Fibroblast of upper back skin (primary cell): Measurements from ENCODE around the gene MAP1B.
A peak's percentile ranks its signal among the peaks of the same experiment; 100 is the strongest.

Experiments used
- DNase-seq: peaks from one replicate; pipeline ENCODE4 v3.0.0-alpha.2; 2013

MAP1B gene

DNA sequence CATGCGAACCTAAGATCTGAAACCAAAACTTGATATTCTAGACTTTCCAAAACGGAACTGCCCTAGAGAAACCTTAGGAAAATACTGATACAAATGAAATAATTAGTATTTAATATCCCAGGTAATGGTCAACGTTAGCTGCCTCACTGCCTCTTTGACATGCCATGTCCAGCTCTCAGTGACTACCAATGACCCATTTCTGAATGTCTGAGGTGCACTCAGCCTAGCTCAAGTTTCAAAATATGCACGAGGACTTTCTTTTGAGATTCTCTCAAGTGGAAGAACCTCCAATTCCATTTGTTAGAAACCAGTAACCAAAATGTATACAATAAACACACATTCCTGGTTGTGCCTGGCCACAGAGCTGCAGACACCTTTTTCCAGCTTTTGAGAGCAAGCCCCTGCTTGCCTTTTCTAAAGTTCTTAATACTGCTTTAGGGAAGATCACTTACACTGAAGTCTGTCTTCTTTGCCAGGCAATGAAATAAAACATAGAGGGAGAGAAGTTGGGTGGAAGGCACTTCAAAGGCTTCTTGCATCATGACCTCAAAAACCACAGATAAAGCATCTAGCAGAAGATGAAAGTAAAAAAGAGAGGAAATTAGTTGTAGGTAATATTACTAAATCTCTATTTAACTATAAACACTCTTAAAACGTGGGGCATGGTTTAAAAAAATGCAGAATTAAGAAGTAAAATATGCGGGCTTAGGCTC lies 124.9 kb downstream of the MAP1B start:
- DNase-seq: peak; percentile 41

DNA sequence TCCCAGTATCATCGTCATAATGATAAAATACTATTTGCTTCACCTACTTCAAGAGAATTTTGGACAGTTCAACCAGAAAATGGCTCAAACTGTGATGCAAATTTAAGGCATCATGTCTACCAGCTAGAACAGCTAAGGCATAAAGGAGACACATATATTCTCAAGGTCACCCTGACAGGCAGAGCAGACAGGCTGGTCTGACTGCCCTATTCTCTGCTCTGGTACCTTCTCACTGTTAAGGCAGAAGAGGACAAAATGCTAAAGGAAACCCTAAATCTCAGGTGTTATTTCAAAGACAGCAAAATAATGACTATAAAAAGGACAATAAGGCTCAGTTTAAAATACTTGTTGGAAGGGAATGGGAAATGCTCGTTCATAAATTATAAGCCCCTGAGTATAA lies 125.6 kb downstream of the MAP1B start:
- DNase-seq: no peak

GRCh38 chr5:72233835-72234234 lies 126.6 kb downstream of the MAP1B start:
- no peak for DNase-seq

GRCh38 chr5:72234265-72234700 lies 127.0 kb downstream of the MAP1B start:
- DNase-seq: peak; percentile 80

- peak; percentile 55 for DNase-seq
Measured at GRCh38 chr5:72234868-72235267, 127.6 kb downstream of the MAP1B start.

DNA sequence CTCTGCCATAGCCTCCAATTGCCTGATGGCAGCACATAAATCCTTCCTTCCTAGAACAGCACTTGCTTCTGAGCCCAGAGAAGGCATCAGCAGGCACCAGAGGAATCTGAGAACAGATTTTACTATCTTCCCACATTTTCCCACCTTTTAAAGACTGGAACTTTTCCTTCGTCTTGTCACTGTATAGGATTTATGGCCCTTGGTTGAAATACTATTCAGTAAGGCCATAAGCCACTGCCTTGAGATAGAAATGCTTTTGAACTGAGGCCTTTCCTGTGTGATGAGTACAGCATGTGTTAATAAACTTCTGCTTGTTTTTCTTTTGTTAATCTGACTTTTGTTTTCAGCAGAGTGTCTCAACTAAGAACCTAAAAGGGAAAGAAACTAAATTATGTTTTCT lies 128.4 kb downstream of the MAP1B start:
- DNase-seq: peak; percentile 45

DNA sequence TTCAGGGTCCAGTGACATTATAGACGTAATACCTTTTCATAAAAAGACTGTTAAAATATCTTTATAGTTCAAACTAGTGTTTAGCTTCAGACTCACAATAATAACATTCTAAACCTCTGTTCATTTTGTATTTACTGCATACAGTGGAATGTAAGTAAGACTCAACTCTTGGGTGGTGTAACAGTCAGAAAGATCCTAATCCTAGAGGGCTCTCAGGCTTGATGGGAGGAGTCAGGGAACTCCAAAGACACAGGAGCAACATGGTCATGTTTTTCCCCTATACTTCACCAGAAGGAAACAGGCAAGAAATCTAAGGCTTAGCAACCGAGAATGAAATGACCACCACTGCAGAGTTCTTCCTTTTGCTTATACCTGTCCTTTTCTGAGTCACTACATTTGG lies 130.1 kb downstream of the MAP1B start:
- peak; percentile 56 for DNase-seq

- no peak for DNase-seq
Measured at GRCh38 chr5:72237879-72238278, 130.6 kb downstream of the MAP1B start.

DNA sequence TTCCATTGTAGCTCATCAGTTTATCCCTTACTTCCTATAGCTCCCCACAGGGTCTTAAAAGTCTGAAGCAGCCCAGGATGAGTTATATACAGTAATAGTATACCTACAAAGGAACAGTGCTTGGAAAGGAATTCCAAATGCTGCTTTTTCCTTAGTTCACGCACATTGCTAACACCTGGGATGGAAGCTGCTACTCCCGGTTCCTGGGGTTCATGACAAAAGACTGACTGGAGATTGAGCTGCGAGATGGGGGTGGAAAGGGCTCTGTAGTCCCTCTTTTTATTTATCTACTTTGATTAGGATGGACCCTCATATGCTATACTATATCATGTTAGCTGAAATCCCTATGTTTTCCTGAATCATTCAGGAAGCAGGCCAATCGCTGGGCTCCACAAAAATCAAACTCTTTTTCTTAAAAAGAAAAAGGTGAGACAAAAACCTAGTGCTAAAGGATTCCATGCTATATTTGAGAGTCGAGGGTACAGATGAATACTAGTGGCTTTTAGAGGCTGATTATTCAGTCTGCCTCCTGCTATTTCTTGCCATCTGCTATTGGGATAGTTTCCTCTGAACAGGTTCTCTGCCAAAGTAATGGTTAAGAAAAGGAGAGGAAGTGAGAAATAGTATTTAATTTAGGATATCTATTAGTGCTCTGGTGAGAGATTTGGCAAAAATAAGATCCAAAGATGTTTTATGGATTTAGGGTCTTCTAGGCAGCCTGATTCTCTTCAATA lies 131.6 kb downstream of the MAP1B start:
- DNase-seq: no peak

DNA sequence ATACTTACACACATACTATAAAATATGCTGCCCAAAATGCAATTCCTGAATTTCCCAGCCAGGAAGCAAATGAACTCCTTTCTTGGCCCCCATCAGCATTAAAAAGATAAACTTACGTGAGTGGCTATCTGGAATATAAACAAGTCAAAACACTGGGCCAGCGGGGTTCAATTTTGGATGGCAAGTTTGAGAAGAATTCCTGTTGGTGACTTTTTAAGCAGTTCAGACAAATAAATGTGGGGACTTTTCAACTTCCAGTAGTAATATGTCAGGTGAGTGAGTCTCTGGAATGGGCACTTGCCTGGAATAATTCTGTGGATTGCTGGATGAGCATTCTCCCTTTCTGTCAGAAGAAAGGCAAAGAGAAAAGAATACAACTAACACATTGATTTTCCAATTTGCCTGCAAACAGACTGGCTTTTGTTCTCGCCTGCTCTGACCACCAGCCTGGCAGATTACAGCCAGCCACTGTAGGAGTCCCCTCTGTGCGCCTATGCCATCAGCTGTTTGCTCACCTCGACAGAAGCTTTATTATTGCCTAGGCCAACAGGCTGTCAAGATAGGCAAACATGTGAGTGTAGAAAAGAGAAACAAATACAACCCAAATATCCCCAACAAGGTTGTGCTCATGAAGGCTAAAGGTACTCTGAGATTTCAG lies 134.2 kb downstream of the MAP1B start:
- DNase-seq: no peak

GRCh38 chr5:72242796-72243475 lies 135.7 kb downstream of the MAP1B start:
- DNase-seq: no peak

GRCh38 chr5:72243706-72244105 lies 136.4 kb downstream of the MAP1B start:
- no peak for DNase-seq

DNA sequence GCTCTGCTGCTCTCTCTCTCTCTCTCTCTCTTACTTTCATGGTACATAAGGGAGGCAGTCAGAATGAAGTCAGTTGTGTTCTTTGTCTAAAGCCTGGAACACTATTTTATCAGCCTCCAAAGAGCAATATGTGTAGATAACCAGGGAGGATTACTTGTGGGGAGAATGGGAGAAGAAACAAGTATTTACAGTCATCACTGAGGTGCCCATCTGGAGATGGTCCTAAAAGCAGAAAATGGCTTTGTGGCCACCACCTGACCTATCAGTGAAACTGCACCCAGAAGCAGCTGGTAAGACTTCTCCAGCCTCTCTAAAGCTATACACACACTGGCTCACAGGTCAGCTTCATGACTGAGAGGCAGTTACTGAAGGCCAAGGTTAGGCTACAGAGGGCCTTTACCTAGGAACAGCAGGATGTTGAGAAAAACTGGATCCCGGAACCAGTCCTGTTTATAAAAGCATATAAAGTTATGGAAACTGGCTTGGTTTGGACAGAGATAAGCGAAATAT lies 137.6 kb downstream of the MAP1B start:
- peak; percentile 67 for DNase-seq

- no peak for DNase-seq
Measured at GRCh38 chr5:72245546-72245945, 138.3 kb downstream of the MAP1B start.

GRCh38 chr5:72245951-72246532 lies 138.8 kb downstream of the MAP1B start:
- peak; percentile 74 for DNase-seq

DNA sequence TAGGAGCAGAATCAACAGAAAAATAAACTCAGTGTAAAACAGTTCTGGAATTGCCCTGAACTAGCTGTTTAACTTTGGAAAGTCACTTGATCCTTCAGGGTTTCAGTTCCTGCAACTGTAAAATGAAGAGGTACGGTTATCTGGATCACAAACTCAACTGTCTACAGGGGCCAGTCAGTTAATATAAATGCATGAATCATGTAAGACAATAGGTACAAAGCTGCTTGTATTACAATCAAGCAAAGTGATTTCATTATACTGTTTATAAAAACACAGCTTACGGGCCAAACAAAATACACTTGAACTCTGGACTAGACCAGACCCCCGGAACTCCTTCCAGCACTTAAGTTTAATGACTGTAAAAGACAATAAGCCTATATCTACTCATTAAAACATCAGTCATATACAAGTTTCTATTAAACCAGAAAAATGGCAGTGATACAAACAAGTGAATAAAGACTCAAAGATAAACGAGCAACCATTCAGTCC lies 139.7 kb downstream of the MAP1B start:
- no peak for DNase-seq

DNA sequence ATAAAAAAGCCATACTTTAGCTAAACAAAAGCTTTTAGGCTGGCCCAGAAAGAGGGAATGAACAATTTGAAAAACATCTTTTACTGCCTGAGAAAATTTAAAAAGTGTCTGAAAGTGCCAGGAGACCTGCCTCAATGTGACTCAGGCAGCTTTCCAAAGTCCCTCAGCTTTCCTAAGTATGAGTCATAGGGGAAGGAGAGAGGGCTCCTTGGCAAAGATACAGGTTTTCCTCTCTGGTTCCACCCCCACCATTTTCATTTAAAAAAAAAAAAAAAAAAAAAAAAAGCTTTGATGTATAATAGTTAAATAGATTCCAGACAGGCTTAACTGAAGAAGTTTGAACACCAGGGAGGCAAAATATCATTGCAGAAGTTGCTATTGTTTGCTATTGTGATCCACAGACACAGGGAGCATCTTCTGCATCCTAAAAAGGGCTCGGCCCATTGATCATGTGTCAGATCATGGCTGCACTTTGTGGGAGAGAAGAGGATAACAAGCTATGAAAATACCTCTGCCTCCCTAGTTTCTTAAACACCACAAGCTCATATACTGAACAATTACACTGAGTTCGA lies 141.2 kb downstream of the MAP1B start:
- peak; percentile 94 for DNase-seq

DNA sequence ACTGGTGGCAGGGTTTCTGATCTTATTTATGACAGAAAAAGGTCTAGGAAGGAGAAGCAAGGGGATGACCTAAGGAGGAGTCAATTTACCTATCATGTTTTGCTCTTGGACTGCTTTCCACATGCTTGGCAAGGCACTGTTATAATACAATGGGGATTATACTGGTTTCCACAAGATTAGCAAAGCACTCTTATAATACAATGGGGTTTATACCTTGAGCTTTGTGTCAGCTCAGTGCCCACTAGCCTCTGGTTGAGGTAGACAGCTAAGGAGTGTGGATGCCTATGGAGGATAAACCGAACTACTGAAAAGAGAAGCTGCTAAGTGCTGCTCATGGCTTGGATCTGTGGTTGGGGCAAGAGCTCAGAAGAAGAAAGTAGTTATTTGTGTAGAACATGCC lies 144.1 kb downstream of the MAP1B start:
- DNase-seq: no peak

- DNase-seq: no peak
Measured at GRCh38 chr5:72252008-72252407, 144.7 kb downstream of the MAP1B start.

DNA sequence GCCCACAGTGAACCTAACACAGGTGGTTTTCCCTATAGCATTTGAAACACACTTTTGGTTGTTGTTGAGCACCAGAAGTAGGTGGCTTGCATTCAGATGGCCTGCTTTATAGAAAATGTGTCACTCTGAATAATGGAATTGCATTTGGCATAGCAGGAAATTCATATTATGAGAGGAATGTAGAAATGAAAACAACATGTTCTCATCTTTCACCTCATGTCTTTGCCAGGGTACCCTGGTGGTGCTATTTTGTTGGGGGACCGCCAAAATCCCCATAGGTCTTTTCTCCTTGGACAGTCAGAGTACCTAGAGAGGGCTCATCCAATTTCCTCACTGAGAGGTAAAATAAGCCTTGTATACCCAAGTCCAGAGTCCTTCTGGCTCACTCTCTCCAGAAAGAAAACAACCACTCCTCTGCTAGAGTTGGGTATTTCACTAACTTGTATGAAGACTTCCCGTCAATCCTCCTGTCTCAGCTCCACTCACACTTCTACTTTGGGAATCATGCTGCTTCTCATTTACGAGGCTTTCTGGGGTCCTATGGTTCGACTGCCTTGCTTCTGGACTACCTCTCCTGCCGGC lies 145.4 kb downstream of the MAP1B start:
- DNase-seq: peak; percentile 69

DNA sequence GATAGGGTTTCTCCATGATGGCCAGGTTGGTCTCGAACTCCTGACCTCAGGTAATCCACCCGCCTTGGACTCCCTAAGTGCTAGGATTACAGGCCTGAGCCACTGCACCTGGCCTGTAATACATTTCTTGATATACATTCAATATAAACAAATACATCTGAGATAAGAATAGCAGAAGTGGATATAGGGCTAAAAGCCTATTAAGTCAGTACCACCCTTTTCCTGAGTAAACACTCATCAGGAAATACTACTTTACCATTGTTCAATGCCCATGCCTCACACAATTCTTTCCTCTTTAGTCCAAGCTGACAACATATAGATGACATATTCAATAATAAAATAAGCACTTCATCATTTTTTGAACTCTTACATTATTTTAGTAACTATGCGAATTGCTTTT lies 148.0 kb downstream of the MAP1B start:
- no peak for DNase-seq

DNA sequence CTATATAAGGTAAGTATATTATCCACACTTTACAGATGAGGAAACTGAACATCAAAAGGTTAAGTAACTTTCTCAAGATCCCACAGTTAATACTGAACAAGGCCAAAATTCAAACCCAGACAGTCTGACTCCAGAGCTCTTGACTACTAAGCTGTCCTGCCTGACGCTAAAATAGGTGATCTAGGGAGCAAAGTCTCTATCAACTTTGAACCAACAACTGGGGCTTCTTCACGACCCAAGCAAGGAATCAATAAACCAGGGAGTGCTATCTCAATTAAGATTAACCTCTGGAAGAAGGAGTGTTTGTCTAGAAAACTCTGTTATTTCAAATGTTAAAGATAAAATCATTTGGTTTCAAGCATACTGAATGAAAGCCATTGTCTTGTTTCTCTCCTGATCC lies 148.4 kb downstream of the MAP1B start:
- no peak for DNase-seq
